Brain microvascular endothelial cell (primary cell): ENCODE data around the gene B9D1.

ENCODE experiments used
- DNase-seq: peaks from one replicate; pipeline ENCODE4 v3.0.0-alpha.2; 2020
- H3K27ac ChIP-seq: fragments of 250-450 bp; sonication (Bioruptor Pico); 2 replicates; pipeline ENCODE4 v1.5.1; 2020; ENCODE audit warnings: mild to moderate bottlenecking, moderate library complexity
- H3K27me3 ChIP-seq: fragments of 250-450 bp; sonication (Bioruptor Pico); replicated peaks from 2 replicates; pipeline ENCODE4 v1.5.1; 2020; ENCODE audit warnings: mild to moderate bottlenecking
- H3K36me3 ChIP-seq: fragments of 250-450 bp; sonication (Bioruptor Pico); replicated peaks from 2 replicates; pipeline ENCODE4 v1.5.1; 2020; ENCODE audit warnings: mild to moderate bottlenecking
- H3K4me3 ChIP-seq: 2 replicates; pipeline ENCODE4 v1.5.1; 2011; ENCODE audit warnings: low read depth, mild to moderate bottlenecking, control low read depth, low read length, moderate library complexity
- in situ Hi-C: cut with HindIII; loops from 2 replicates; pipeline ENCODE4 v1.10.0; 2017; ENCODE audit warnings: low sequenced_read_pairs, low pct_ligation_motif_present
- TF ChIP-seq, protein P1 (sequence below): IDR thresholded peaks from 2 replicates; pipeline ENCODE4 v1.5.1; 2011; ENCODE audit warnings: low read depth, mild to moderate bottlenecking, moderate library complexity, low read length, control low read depth, inconsistent platforms; ENCODE audit errors: missing control alignments

The B9D1 gene

GRCh38 chr17:19329136-19329535, 33.4 kb downstream of the B9D1 start:
- in situ Hi-C loops: no loop called here

DNA sequence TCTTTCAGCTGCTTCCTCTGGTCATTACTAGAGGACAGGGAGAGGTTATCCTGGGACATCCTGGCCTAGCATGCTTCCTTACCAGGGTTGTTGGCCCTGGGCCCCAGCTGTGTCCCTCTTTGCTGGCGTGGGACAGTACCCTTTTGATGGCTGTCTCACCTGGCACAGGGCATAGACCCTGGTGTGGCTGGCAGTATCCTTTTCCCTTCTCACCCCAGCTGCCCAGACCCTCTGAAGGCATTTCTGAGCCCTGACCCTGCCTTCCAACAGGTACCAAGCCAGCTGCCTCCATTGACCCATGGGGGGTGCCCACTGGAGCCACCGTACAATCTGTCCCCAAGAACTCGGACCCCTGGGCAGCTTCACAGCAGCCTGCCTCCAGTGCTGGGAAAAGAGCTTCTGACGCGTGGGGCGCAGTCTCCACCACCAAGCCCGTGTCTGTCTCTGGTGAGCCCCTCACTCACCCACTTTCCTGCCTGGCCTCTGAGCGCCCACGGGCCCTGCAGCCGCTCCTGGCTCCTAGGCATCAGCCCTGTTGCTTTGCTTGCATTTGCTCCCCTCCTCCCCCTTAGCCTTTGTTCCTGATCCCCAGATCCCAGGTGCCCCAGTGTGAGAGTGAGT, 34.0 kb downstream of the B9D1 start:
- Histone ChIP-seq H3K4me3 (no peak overlapping the region), H3K27me3 (no peaks in the 10 kb centered on the region), H3K36me3 (no peaks in the 10 kb centered on the region), H3K27ac (no peak overlapping the region)
- DNase-seq: no peak
- in situ Hi-C loops: no loop called here
- TF ChIP-seq, protein P1, sequence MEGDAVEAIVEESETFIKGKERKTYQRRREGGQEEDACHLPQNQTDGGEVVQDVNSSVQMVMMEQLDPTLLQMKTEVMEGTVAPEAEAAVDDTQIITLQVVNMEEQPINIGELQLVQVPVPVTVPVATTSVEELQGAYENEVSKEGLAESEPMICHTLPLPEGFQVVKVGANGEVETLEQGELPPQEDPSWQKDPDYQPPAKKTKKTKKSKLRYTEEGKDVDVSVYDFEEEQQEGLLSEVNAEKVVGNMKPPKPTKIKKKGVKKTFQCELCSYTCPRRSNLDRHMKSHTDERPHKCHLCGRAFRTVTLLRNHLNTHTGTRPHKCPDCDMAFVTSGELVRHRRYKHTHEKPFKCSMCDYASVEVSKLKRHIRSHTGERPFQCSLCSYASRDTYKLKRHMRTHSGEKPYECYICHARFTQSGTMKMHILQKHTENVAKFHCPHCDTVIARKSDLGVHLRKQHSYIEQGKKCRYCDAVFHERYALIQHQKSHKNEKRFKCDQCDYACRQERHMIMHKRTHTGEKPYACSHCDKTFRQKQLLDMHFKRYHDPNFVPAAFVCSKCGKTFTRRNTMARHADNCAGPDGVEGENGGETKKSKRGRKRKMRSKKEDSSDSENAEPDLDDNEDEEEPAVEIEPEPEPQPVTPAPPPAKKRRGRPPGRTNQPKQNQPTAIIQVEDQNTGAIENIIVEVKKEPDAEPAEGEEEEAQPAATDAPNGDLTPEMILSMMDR: no peak

More at GRCh38 chr17:19329136-19329535, 33.4 kb downstream of the B9D1 start:
- TF ChIP-seq, protein P1: no peak
- H3K4me3 ChIP-seq: no peak overlapping the region
- H3K27ac ChIP-seq: no peak overlapping the region
- no peaks in the 10 kb centered on the region for H3K27me3 ChIP-seq
- no peaks in the 10 kb centered on the region for H3K36me3 ChIP-seq
- DNase-seq: no peak

DNA sequence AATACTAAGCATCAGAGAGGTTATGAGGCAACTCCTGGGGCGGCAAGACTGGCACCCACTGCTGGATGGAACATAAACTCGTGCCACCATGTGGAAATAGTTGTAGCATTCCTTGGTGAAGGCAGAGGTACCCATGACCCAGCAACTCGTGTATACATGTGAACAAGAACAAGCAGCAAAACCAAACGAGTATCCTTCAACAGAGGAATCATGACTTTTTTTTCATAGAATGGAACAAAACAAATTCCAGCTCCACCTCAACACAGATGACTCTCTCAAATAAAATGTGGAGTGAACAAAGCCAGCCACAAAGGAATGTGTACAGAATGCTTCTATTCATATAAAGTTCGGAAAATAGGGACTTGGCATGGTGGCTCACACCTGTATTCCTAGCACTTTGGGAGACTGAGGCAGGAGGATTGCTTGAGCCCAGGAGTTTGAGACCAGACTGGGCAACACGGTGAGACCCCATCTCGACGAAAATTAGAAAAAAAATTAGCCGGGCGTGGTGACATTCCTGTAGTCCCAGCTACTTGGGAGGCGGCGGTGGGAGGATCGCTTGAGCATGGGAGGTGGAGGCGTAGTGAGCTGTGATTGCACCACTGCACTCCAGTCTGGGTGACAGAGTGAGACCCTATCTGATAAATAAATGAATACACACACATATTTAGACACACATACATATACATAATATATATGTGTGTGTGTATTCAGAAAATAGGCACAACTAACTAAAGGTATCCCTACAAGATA, 35.3 kb downstream of the B9D1 start:
- Histone ChIP-seq H3K36me3 (no peaks in the 10 kb centered on the region), H3K4me3 (no peak overlapping the region), H3K27ac (peak overlapping the region; percentile 74), H3K27me3 (no peaks in the 10 kb centered on the region)
- DNase-seq: peak; percentile 69
- in situ Hi-C loops: no loop called here
- TF ChIP-seq, protein P1: no peak

DNA sequence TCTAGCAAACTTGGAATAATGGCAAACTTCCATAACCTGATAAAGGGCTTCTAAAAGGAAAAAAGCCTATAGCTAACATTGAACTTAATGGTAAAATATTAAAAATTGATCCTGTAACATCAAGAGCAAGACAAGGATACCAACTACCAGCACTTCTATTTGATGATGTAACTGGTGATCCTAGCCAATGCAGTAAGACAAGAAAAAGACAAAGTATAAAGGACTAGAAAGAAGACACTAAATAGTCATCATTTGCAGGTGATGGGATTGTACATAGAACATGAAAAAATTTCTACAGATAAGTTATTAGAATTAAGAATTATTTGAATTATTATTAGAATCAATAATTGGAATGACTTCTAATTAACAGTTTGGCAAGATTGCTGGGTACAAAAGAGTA, 37.0 kb downstream of the B9D1 start:
- Histone ChIP-seq H3K27ac (no peak overlapping the region), H3K4me3 (no peak overlapping the region), H3K36me3 (no peaks in the 10 kb centered on the region), H3K27me3 (no peaks in the 10 kb centered on the region)
- in situ Hi-C loops: no loop called here
- no peak for DNase-seq
- TF ChIP-seq, protein P1: no peak

DNA sequence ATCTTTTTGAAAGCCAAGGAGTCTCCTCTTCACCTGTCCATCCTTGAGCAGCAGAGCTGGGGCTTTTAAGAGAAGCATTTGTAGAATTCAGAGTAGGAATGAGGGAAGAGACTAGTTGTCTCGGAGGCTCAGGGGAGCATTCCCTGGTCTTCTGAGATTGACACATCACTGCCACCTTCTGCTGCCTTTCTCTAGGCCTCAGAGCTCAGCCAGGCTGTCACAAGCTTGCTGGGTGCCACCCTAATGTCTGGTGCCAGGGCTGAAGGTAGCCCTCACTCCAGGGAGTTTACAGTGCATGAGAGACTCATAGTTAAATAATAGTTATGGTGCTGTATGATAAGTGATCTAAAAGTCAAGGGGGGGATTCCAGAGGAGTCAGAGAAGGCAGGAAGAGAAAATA, 39.7 kb downstream of the B9D1 start:
- TF ChIP-seq, protein P1: no peak
- H3K27me3 ChIP-seq: no peaks in the 10 kb centered on the region
- no peaks in the 10 kb centered on the region for H3K36me3 ChIP-seq
- no peak overlapping the region for H3K4me3 ChIP-seq
- no peak overlapping the region for H3K27ac ChIP-seq
- no peak for DNase-seq
- in situ Hi-C loops: no loop called here
